ENCODE results near the gene SPATS2. TPM values are rescaled to one million over a fixed set of nuclear protein-coding genes. Genes with fewer than 3 reads are reported as not detected.
"Not testable (repeated sequence)": the region's sequence is repeated elsewhere in the genome, so short reads cannot be mapped to it uniquely, and the experiment has no call there.

The SPATS2 gene
- total RNA-seq, 1 donor from 2014 or later = 58.2 TPM

DNA sequence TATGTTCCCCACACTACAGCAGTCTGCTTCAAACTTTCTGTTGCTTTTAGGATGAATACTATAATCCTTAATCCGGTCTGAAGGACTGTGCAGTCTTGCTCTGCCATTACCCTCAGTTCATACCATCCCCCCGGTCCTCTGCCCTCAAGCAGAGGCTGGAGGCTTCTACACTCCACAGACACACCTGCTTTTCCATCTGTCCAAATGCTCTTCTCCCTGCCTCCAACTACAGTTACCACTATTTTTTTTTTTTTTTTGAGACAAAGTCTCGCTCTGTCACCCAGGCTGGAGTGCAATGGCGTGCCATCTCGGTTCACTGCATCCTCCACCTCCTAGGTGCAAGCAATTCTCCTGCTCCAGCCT is 152.3 kb downstream of the SPATS2 start:
- no peak for DNase-seq

DNA sequence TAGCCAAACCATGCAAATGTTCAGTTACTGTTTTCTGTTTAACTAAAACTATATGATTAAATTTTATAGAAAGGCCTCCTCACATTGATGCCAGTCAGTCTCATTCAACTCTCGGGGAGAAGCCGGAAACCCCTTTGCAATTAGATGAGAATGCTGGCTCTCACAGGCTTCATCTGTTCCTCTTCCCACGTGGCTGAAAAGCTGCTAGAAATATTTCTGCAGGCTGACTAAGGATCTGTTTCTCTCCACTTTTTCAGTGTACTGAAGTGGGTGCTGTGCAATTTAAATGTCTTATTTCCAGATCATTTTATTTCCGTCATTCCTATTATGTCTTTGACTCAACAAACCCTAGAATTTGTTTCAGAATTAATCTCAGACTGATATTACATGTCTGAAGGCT is 154.1 kb downstream of the SPATS2 start:
- DNase-seq = no peak

DNA sequence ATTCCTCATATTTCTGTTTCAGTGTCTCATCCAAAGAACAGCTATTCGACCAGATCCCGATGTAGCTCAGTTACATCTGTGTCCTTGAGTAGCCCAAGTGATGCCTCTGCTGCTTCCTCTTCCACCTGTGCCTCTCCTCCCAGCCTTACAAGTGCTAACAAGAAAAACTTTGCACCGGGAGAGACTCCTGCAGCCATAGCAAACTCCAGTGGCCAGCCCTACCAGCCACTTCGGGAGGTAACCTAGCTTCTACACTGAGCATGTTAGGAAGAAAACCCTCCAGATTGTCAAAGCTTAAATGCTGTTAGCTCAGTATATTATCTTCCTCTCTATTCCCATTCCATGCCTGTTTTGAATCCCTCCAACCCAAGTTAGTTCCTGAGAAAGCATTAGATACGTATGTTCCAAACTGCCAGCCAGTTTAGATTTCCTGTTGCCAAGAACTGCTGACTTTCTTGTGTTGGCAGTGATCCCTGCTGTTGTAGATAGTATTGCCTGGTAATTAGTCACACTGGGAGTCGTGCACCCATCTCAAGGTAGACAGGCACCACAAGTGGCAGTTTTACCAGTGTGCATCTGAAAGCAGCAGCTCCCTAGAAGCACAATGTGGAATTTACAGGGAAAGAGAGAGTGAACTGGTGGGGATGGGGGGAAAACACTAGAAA is 157.5 kb downstream of the SPATS2 start:
- no peak for DNase-seq

DNA sequence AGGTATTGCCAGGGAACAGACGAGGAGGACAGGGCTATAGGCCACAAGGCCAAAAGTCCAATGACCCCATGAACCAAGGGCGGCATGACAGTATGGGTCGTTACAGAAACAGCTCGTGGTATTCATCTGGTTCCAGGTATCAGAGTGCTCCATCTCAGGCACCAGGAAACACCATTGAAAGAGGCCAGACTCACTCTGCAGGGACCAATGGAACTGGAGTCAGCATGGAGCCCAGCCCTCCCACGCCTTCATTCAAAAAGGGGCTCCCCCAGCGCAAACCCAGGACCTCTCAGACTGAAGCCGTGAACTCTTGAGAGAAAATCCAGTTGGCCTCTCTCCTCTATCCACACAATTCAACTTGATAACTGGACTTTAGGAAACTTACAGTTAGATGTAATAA is 158.7 kb downstream of the SPATS2 start:
- DNase-seq = no peak

DNA sequence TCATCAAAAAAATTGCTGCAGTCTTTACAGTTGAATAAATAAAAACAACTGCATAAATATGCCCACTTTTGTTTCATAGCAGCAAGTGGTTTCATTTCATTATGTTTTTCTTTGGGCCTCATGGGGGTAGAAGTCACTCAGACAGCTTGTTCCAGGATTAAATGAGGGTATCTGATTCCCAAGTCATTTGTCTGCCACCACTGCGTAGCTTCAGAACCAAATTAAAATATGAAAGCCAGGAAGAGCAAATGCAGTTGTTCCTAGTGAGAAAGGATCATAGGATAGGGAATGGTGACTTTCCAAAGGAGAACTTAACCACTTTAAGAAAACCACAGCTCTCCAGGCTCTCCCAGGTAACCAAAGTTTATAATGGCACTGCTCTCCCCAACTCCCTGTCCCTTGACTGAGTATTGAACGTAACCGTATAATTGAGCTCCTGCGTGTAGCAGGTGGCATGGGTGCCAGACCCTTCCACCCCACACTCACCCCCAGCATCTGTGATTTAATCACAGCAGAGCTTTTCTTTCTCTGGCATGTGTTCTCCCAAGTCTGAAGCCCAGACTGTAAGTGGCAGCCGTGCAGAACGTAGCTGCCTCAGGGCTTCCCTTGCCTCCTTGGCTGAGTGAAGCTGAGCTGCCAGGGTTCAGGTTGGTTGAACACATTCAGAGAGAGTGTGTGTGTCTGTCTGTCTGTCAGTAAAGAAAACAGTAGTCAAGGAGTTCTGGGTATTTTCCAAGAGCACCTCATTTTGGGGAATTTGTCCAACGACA is 160.3 kb downstream of the SPATS2 start:
- no peak for DNase-seq

DNA sequence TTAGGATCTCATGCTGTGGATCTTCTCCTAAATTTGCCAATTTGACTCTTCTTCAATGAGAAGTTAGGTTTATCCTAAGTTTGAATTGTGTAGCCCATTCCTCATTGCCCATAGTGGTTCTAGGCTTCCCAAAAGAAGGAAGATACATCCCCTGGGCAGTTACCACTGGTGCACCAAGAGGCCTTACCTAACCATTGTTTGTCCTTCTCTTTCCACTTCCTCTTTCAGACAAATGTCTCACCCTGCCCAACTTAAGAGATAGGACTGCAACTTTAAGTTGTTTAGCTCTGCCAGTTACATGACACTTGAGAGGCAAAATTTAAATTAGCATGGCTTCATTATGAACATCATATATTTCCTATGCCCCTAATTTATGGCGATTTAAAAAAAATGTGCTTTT is 162.2 kb downstream of the SPATS2 start:
- no peak for DNase-seq

DNA sequence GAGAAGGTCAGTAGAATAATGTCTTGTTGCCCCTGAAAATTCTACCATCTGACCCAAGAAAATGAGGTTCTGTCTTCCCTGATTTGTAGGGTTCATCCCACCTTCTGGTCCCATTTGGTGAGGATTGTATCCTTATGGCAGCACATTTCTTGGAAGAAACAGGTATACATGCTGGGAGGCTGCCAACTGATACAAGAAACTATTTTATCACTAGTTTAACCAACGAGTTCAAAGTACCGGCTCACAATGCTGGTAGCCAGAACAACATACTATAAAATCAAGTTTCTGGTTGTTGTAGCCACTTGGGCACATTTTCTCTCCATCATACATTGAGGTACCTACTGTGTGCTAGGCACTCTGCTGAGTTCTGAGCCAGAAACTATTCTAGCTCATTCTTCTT is 164.5 kb downstream of the SPATS2 start:
- no peak for DNase-seq

DNA sequence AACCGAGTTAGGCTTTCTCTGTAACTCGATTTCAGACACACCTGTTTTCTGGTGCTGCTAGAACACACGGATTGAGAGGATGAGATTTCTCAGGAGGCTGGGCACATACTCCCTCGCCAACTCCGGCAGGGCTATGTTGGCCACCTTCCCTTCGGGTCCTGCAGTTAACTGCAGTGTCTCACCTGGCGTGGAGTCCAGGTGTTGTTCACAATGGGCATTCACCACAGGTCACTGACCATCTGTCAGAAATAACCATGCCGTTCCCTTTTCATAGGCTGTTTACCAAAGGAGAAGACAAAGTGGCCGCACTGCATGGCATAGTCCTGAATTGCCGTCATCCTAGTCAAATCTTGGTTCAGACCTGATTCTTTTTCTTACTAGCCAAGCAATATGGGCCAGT is 166.1 kb downstream of the SPATS2 start:
- DNase-seq = no peak

DNA sequence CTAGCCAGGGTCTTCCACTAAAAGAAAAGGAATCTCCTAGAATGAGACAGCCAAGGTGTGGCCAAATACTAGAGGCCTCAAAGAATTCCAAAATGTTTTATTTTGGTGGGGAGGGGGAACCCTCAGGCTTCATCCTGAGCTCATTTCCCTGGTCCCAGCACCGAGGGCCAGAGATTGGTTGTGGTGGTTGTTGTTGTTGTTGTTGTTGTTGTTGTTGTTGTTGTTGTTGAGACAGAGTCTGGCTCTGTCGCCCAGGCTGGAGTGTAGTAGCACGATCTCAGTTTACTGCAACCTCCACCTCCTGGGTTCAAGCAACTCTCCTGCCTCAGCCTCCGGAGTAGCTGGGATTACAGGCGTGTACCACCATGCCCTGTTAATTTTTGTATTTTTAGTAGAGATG is 166.9 kb downstream of the SPATS2 start:
- not testable (repeated sequence) for DNase-seq

DNA sequence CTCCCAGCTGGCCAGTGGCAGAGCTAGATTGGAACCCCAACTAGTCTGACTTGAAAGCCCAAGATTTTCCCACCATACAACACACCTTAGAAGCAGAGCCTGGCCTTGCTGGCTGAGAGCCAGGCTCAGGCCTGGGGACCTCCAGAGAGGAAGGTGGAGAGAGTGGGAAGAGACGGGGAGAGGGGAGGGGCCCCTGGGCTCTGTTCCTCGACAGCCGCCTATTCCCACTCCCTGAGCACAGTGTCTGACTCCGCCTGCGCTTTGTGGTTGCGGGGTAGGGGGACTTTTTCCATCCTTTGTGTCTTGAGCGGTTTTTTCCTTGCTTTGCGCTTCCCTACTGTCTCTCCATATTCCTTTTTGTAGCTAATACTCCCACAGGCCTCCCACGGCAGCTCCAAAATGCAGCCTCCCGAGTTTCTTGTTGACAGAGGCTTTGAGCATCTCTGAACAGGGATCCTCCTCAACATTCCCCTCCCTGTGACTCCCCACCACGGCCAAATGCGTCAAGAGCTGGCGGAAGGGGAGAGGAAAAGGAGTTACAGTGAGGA is 167.5 kb downstream of the SPATS2 start:
- DNase-seq = no peak

DNA sequence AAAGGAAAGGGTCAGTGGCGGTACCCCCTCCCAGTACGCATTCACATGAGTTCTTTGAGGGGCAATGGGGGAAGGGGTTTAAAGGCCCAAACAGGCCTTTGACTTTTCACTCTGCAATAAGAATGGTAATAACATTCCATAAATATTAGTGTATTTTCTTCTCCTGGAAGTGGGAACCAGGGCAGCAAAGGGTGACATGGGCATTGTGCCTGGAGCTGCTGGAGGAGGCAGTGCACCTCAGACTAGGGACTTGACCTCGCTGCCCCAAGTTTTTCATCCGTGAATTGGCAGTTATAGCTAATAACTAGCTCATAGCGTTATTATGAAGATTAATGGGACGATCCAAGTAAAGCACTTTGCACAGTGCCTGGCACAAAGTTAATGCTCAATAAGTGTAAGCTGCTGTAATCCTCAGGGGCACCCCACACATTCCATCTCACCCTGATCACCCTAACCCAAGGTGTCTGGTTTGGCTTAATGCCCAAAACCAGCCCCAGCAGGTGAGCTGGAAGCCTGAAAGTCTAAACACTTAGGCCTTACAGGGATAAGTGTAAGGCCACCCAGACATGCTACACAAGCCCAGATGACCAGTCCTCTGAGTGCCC is 168.8 kb downstream of the SPATS2 start:
- DNase-seq = no peak

DNA sequence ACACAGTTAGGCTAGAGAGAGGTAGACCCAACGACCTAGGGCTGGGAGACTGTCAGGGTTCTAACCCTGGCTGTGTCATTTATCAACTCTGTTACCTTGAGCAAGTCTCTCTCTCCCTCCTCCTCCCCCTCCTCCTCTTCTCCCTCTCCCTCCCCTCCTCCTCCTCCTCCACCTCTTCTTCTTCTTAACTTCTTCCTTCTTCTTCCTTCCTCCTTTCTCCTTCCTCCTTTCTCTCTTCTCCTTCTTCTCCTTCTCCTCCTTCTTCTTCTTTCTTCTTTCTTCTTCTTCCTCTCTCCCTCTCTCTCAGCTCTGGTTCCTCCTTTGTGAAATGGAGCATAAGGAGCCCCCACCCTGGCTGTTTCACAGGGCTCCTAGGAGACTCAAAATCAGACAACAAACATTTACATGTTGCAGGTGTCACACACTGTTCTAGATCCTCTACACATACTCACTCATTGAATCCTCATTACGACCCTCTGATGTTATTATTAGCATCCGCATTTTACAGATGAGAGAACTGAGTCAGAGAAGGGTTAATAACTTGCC is 169.3 kb downstream of the SPATS2 start:
- DNase-seq = no peak

DNA sequence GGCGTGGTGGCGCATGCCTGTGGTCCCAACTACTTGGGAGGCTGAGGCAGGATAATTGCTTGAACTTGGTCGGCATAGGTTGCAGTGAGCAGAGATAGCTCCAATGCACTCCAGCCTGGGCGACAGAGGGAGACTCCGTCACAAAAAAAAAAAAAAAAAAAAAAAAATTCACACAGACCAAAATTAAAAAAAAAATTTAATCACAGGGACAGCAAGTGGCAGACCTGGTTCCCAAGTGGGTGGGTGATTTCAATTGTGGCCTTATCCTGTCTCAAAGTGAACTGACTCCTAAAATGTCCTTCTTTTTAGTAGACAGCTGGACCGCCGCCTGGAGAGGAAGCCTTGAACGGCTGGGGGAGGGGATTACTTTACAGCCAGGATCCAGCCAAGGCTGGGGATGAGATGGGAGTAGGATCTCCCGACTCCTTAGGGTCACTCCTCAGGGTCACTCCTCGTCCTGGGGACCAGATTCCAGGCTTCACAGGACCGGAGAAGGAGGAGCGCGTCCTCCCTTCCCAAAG is 170.0 kb downstream of the SPATS2 start:
- DNase-seq = no peak

DNA sequence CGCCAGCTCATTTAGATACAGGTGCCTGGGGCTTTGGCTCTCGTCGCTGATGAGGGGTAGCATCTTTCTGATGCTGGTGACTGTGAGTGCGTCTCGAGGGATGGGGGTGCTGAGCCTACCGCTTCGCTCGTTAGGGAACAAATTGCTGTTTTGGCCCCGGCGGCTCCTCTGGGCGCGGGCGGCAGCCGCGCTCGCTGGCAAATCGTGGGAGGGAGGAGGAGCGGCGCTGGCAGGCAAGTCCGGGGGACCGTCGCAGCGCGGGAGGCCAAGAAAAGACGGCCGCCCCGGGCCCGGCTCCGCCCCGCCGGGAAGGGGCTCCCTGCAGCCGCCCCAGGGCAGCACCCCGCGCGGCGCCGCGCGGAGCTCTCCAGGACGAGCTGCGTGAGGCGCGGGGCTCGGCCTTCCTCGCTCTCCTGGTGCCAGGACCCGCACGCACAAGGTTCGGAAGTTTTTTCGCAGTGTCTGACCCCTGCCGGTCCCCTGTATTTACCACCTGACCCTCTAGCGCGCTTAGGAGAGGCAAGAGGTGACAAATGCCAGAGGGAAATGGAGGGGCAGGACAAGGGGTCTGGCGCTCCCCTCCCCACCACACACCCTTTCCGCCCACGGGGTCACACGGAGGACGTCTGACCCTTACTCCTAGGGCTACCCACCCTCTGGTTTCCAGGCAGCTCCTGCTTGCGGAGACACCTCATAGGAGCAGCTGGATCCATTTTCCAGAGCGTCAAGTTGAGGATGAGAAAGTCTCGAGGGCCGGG is 170.7 kb downstream of the SPATS2 start:
- peak; percentile 58 for DNase-seq

DNA sequence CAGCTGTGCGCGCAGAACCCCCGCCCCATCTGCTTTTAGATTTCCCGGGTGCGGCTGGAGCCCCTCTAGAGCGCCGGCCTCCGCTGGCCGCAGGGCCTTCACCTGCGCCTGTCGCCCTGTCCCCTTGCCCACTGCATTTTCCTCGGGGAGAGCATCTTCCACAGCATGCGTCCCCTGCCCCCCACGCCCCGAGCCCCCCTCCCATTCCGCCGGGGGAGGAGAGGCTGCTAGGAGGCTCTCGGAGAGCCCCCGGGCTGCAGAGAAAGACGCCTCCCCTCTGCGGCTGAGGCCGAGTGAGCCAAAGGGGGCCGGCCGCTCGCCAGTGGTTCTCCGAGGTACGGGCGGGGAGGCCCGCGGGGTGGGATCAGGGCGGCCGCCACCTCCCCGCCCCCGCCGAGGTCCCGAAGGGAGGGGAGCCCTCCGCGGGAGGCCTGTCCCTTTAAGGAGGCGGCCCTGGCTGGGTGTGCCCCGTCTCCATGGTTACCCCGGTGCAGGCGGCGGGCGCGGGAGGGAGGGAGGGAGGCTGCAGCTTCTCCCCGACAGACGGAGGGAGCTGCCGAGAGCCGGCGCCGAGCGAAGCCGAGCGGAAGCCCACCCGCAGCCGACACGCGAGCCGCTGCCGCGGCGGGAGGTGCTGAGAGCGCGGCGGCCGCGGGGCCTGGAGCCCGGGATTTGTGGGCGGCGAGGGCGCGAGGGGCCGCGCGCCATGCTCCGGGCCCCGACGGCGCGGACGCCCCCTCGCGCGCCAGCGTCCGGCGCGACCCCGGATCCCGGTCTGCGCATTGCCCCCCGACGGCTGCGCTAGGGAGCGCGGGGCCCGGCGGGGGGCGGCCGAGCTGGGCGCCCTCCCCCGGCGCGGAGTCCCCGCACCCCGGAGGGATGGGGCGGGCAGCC is 171.5 kb downstream of the SPATS2 start, which contains the start of gene KCNH3:
Gene KCNH3, plus strand, starts transcription at position 521 of the 894 bp plus-strand sequence. CDS start 387 bp downstream, outside the sequence.
- DNase-seq = peak; percentile 86

DNA sequence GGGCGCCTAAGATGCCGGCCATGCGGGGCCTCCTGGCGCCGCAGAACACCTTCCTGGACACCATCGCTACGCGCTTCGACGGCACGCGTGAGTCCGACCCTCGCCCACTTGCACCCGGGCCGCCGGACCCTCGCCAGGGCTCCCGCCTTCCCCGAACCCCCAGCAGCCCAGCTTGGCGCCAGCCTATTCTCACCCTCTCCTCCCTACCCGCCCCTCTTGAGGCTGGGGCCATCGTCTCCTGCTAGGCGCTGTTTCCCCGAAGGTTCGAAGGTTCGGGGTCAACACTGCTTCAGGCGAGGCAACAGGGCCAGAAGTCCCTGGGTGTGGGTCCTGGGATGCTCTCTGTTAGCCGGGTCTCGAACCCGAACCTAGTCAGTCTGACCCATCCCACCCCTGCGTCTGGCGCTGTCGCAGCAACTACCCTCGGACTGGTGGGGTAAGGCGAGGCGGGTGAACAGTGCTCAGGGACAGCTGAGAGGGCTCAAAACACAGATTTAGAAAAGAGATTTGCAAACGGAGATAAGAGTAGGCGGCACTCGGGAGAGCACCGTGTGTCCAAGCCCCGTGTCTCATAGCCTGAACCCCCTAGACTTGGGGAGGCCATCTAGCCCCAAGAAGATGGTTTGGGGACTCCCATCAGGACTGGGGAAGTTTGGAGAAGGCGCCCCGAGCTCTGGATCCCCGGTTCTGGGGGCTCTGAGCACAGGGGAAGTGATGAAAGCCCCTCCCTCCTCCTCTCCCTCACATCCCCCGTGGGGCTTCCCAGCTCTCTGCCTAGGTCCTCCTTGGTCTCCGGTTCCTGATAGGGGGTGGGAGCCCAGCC is 172.4 kb downstream of the SPATS2 start:
- DNase-seq = no peak

DNA sequence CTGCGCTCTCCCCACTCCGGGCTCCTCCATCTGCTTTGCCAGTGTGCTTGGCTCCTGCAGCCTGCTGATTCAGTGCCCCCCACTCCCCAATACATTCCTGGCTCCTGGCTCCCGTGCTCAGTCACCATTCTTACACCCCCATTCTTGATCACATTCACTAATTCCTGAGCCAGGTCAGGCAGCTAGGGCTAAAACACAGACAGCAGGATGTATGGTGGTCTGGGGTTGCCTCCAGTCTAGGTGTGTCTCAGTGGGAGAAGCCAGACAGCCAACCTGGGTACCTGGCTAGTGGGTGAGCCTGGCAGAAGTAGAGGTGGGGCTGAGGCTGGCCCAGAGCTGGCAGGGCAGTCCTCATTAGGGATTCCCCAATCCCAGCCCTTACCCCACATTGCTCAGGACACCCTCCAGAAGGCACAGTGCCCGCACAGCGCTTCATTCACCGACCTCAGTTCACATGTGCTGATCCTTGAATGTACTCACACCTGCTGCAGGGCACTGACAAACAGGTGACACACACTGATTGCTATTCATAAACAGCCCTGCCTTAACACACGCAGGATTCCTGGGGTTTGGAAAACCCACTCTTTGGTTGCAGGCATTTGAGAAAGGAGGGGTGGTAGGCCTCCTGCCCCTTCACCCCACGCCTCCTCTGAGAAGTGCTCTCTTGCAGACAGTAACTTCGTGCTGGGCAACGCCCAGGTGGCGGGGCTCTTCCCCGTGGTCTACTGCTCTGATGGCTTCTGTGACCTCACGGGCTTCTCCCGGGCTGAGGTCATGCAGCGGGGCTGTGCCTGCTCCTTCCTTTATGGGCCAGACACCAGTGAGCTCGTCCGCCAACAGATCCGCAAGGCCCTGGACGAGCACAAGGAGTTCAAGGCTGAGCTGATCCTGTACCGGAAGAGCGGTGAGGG is 173.2 kb downstream of the SPATS2 start:
- no peak for DNase-seq

DNA sequence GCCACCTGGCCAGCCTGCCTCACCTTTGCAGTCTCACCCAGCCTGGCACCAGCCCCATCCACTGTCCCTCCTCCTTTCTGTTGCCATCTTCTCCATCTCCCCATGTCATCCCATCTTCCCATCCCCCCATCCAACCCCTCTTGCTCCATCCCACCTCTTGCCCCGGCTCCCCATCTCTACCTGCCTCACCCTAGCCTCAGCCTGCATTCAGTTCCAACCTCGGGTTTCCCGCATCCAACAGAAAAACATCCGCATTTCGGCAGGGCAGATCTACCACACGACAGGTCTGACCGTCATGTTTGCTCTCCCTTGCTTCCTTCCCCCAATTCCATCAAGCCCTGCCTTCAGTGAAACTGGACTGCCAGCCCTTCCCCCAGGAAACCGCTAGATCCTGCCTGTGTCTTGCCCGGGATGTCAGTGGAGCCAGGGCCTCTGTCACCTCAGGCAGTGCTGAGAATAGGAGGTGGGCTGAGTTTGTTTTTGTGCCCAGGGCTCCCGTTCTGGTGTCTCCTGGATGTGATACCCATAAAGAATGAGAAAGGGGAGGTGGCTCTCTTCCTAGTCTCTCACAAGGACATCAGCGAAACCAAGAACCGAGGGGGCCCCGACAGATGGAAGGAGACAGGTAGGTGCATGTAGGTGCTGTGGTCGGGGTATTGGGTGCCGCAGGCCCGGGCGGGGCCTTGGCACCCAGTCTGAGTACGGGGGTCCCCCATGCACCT is 174.0 kb downstream of the SPATS2 start:
- DNase-seq = no peak
